ENCODE results near the gene NOS3.

- TF ChIP-seq ZFP37 (tag by site-specific recombination; IDR thresholded peaks at IDR 0.05), result no peak; the same call in 1 of the 2 replicates
- TF ChIP-seq ZNF248 (tag by site-specific recombination; IDR thresholded peaks at IDR 0.05), result no peak
- peak; percentile 69 for TF ChIP-seq ZBTB17 (tag by site-specific recombination; IDR thresholded peaks at IDR 0.05)
- no peak for TF ChIP-seq ZNF133 (tag by site-specific recombination; IDR thresholded peaks at IDR 0.05)
- TF ChIP-seq ZEB2 (tag by site-specific recombination; IDR thresholded peaks at IDR 0.05), result no peak
- no peak for TF ChIP-seq ZNF639 (tag by site-specific recombination; IDR thresholded peaks at IDR 0.05)
- no peak for TF ChIP-seq ZNF785 (tag by site-specific recombination; IDR thresholded peaks at IDR 0.05)
- TF ChIP-seq ZNF488 (tag by site-specific recombination; IDR thresholded peaks at IDR 0.05), result no peak
- TF ChIP-seq ZNF621 (tag by site-specific recombination; IDR thresholded peaks at IDR 0.05), result no peak
These were observed 12.6 kb upstream of the NOS3 start, which contains the start of gene KCNH2 for GRCh38 chr7:150978126-150978789.

Measured in HEK293 (cell line).